Measurements from ENCODE around the gene ECEL1. TPM values are rescaled to one million over a fixed set of nuclear protein-coding genes. Genes with fewer than 3 reads are reported as not detected.

ECEL1 gene
- total RNA-seq, 3 donors from 2014 or later (not counting 1 experiment from before 2014, with no cell fraction given), result not detected

GRCh38 chr2:232493701-232494474 lies 6.3 kb upstream of the ECEL1 start:
- no peaks in the 10 kb centered on the region for H3K36me3 Mint-ChIP-seq
- no peaks in the 10 kb centered on the region for H3K4me1 ChIP-seq (ENCODE audit: control insufficient read depth, insufficient read depth, low read length)
- H3K9me3 ChIP-seq (ENCODE audit: control insufficient read depth, insufficient read depth, low read length), result no peaks in the 10 kb centered on the region
- H3K27me3 ChIP-seq (ENCODE audit: control insufficient read depth, insufficient read depth, low read length), result peaks cover 2% of the 10 kb centered on the region
- no peak overlapping the region for H3K27ac Mint-ChIP-seq
- ATAC-seq, result no peak
- 80% methylated on average over 10 of the region's 10 CpGs for WGBS (ENCODE audit: insufficient coverage)
- H3K27me3 Mint-ChIP-seq (ENCODE audit: low read depth in 2 of 2), result peaks cover 16 to 24% of the 10 kb centered on the region in 2 donors
- H3K4me3 ChIP-seq (ENCODE audit: low read length), result no peak overlapping the region
- no peaks in the 10 kb centered on the region for H3K9me3 Mint-ChIP-seq
- H3K27ac ChIP-seq (ENCODE audit: low read length), result no peak overlapping the region
- peaks cover under 1% of the 10 kb centered on the region in 2 donors for H3K4me1 Mint-ChIP-seq
- no peak for TF ChIP-seq CTCF (IDR thresholded peaks at IDR 0.05)
- no peak overlapping the region for H3K4me3 Mint-ChIP-seq
- no peak for DNase-seq
- H3K36me3 ChIP-seq (ENCODE audit: control insufficient read depth, insufficient read depth, low read length), result no peaks in the 10 kb centered on the region
- intact Hi-C loops (cut with micrococcal nuclease), result no loop called here

GRCh38 chr2:232492963-232493700 lies 5.5 kb upstream of the ECEL1 start:
- H3K4me3 Mint-ChIP-seq, result no peak overlapping the region
- no peak overlapping the region for H3K4me3 ChIP-seq (ENCODE audit: low read length)
- WGBS (ENCODE audit: insufficient coverage), result 84% methylated on average over 24 of the region's 24 CpGs
- H3K9me3 ChIP-seq (ENCODE audit: control insufficient read depth, insufficient read depth, low read length), result no peaks in the 10 kb centered on the region
- no peaks in the 10 kb centered on the region for H3K36me3 Mint-ChIP-seq
- H3K36me3 ChIP-seq (ENCODE audit: control insufficient read depth, insufficient read depth, low read length), result no peaks in the 10 kb centered on the region
- ATAC-seq, result no peak
- peaks cover 2% of the 10 kb centered on the region for H3K27me3 ChIP-seq (ENCODE audit: control insufficient read depth, insufficient read depth, low read length)
- no peak overlapping the region for H3K27ac Mint-ChIP-seq
- no peaks in the 10 kb centered on the region for H3K9me3 Mint-ChIP-seq
- no peak for DNase-seq
- H3K27ac ChIP-seq (ENCODE audit: low read length), result no peak overlapping the region
- intact Hi-C loops (cut with micrococcal nuclease), result no loop called here
- H3K4me1 Mint-ChIP-seq, result peaks cover 4 to 5% of the 10 kb centered on the region in 2 donors
- no peaks in the 10 kb centered on the region for H3K4me1 ChIP-seq (ENCODE audit: control insufficient read depth, insufficient read depth, low read length)
- H3K27me3 Mint-ChIP-seq (ENCODE audit: low read depth in 2 of 2), result peaks cover 22 to 26% of the 10 kb centered on the region in 2 donors
- no peak for TF ChIP-seq CTCF (IDR thresholded peaks at IDR 0.05)

GRCh38 chr2:232492236-232492848 lies 4.7 kb upstream of the ECEL1 start:
- Mint-ChIP-seq H3K27me3 (ENCODE audit: low read depth in 2 of 2) (peaks cover 22 to 27% of the 10 kb centered on the region in 2 donors), H3K4me3 (no peak overlapping the region), H3K36me3 (no peaks in the 10 kb centered on the region), H3K9me3 (no peaks in the 10 kb centered on the region), H3K4me1 (peaks cover 4 to 5% of the 10 kb centered on the region in 2 donors), H3K27ac (no peak overlapping the region)
- intact Hi-C loops (cut with micrococcal nuclease), result no loop called here
- Histone ChIP-seq H3K9me3 (ENCODE audit: control insufficient read depth, insufficient read depth, low read length) (no peaks in the 10 kb centered on the region), H3K27me3 (ENCODE audit: control insufficient read depth, insufficient read depth, low read length) (peaks cover 4% of the 10 kb centered on the region), H3K4me3 (ENCODE audit: low read length) (no peak overlapping the region), H3K4me1 (ENCODE audit: control insufficient read depth, insufficient read depth, low read length) (no peaks in the 10 kb centered on the region), H3K36me3 (ENCODE audit: control insufficient read depth, insufficient read depth, low read length) (no peaks in the 10 kb centered on the region), H3K27ac (ENCODE audit: low read length) (no peak overlapping the region)
- ATAC-seq (no peak), DNase-seq (no peak)
- WGBS (ENCODE audit: insufficient coverage), result 81% methylated on average over 8 of the region's 8 CpGs
- TF ChIP-seq CTCF (IDR thresholded peaks at IDR 0.05), result no peak

All from natural killer cell (primary cell).